Neural cell (in vitro differentiated cells): ENCODE measurements around the gene SFXN1. TPM values are rescaled to one million over a fixed set of nuclear protein-coding genes. Genes with fewer than 3 reads are reported as not detected.
"Not testable (repeated sequence)": the region's sequence is repeated elsewhere in the genome, so short reads cannot be mapped to it uniquely, and the experiment has no call there.

Source experiments
- H2AFZ ChIP-seq: fragments of 200-600, 300-800 bp; sonication (generic), shearing (Covaris generic); 2 replicates; pipeline ENCODE4 v1.6.0; 2014; ENCODE audit warnings: low read depth, mild to moderate bottlenecking, antibody characterized with exemption, low read length, moderate library complexity
- H3F3A ChIP-seq: fragments of 200-600 bp; shearing (Covaris generic); 2 replicates; pipeline ENCODE4 v1.6.1; 2016; ENCODE audit warnings: mild to moderate bottlenecking, moderate library complexity, mixed read lengths, antibody characterized with exemption, low read length; ENCODE audit not compliant: insufficient read depth, poor library complexity, severe bottlenecking
- H3K27ac ChIP-seq: fragments of 200-600, 300-800 bp; sonication (generic), shearing (Covaris generic); 2 replicates; pipeline ENCODE4 v1.5.1; 2014; ENCODE audit warnings: mild to moderate bottlenecking, low read length, moderate library complexity
- H3K27me3 ChIP-seq: fragments of 300-800, 200-600 bp; sonication (generic), shearing (Covaris generic); 2 replicates; pipeline ENCODE4 v1.6.0; 2014; ENCODE audit warnings: mild to moderate bottlenecking, low read depth, low read length, moderate library complexity; ENCODE audit not compliant: insufficient read depth
- H3K36me3 ChIP-seq: fragments of 300-800, 200-600 bp; sonication (generic), shearing (Covaris generic); 2 replicates; pipeline ENCODE4 v1.5.1; 2014; ENCODE audit warnings: mild to moderate bottlenecking, antibody characterized with exemption, low read length, moderate library complexity; ENCODE audit not compliant: insufficient read depth
- H3K4me2 ChIP-seq: fragments of 300-800, 200-600 bp; sonication (generic), shearing (Covaris generic); 2 replicates; pipeline ENCODE4 v1.6.0; 2014; ENCODE audit warnings: mild to moderate bottlenecking, low read length
- H3K4me3 ChIP-seq: fragments of 300-800, 200-600 bp; sonication (generic), shearing (Covaris generic); 2 replicates; pipeline ENCODE4 v1.5.1; 2014; ENCODE audit warnings: mild to moderate bottlenecking, low read length, moderate library complexity
- H3K79me2 ChIP-seq: fragments of 200-600 bp; shearing (Covaris generic); replicated peaks from 2 replicates; pipeline ENCODE4 v1.6.0; 2014; ENCODE audit warnings: mild to moderate bottlenecking, low read length, moderate library complexity; ENCODE audit not compliant: insufficient read depth
- H3K9ac ChIP-seq: fragments of 300-800, 200-600 bp; sonication (generic), shearing (Covaris generic); 2 replicates; pipeline ENCODE4 v1.6.1; 2016; ENCODE audit warnings: mild to moderate bottlenecking, low read length, mixed read lengths
- H3K9me2 ChIP-seq: fragments of 200-600 bp; shearing (Covaris generic); 2 replicates; pipeline ENCODE4 v1.6.1; 2016; ENCODE audit warnings: mild to moderate bottlenecking, low read length, mixed read lengths; ENCODE audit not compliant: insufficient read depth
- H3K9me3 ChIP-seq: fragments of 200-600, 300-800 bp; sonication (generic), shearing (Covaris generic); 2 replicates; pipeline ENCODE4 v1.6.1; 2016; ENCODE audit warnings: mild to moderate bottlenecking, mixed run types, low read length, moderate library complexity, mixed read lengths
- H4K20me1 ChIP-seq: fragments of 200-600 bp; shearing (Covaris generic); 2 replicates; pipeline ENCODE4 v1.6.1; 2016; ENCODE audit warnings: mild to moderate bottlenecking, mixed run types; ENCODE audit not compliant: insufficient read depth
- CTCF ChIP-seq: fragments of 450-650 bp; IDR thresholded peaks from 2 replicates; pipeline ENCODE4 v1.5.1; 2014; ENCODE audit warnings: antibody characterized with exemption, mild to moderate bottlenecking, moderate library complexity; ENCODE audit not compliant: poor library complexity, severe bottlenecking
- EP300 ChIP-seq: fragments of 450-650 bp; conservative IDR thresholded peaks from 2 replicates; pipeline ENCODE4 v1.6.1; 2014; ENCODE audit warnings: antibody characterized with exemption, mild to moderate bottlenecking, moderate library complexity; ENCODE audit not compliant: poor library complexity, severe bottlenecking
- EZH2 ChIP-seq: fragments of 200-600, 300-800 bp; shearing (Covaris generic), sonication (generic); IDR thresholded peaks from 2 replicates; pipeline ENCODE4 v1.6.1; 2014; ENCODE audit warnings: antibody characterized with exemption, low read length, borderline replicate concordance, mild to moderate bottlenecking; ENCODE audit not compliant: insufficient read depth, poor library complexity, severe bottlenecking
- MXI1 ChIP-seq: fragments of 450-650 bp; conservative IDR thresholded peaks from 2 replicates; pipeline ENCODE4 v1.6.1; 2014; ENCODE audit warnings: antibody characterized with exemption, mild to moderate bottlenecking; ENCODE audit not compliant: poor library complexity, severe bottlenecking
- POLR2AphosphoS5 ChIP-seq: IDR thresholded peaks from 2 replicates; pipeline ENCODE4 v1.6.1; 2012
- RAD21 ChIP-seq: fragments of 450-650 bp; conservative IDR thresholded peaks from 2 replicates; pipeline ENCODE4 v1.6.1; 2014; ENCODE audit warnings: antibody characterized with exemption, mild to moderate bottlenecking, moderate library complexity
- REST ChIP-seq: IDR thresholded peaks from 2 replicates; pipeline ENCODE4 v1.6.1; 2012; ENCODE audit warnings: borderline replicate concordance
- SMC3 ChIP-seq: fragments of 450-650 bp; conservative IDR thresholded peaks from 2 replicates; pipeline ENCODE4 v1.6.1; 2014; ENCODE audit warnings: antibody characterized with exemption, mild to moderate bottlenecking, moderate library complexity; ENCODE audit not compliant: poor library complexity
- TAF1 ChIP-seq: IDR thresholded peaks from 2 replicates; pipeline ENCODE4 v1.6.1; 2012; ENCODE audit warnings: low read depth
- polyA plus RNA-seq: library from polyadenylated mRNA; depleted of rRNA; stranded (reverse); fragments of >200 nt; gene quantifications from 2 replicates; pipeline ENCODE4 v1.2.3, GENCODE V29; 2014

The SFXN1 gene
- polyA plus RNA-seq, 1 donor from 2014 or later = 109 TPM

GRCh38 chr5:175501759-175502158, 23.4 kb downstream of the SFXN1 start:
- no peak overlapping the region for H2AFZ ChIP-seq
- no peaks in the 10 kb centered on the region for H3K36me3 ChIP-seq
- no peaks in the 10 kb centered on the region for H3K9me2 ChIP-seq
- H3K27ac ChIP-seq = no peak overlapping the region
- H3K9ac ChIP-seq = no peak overlapping the region
- peaks cover 6% of the 10 kb centered on the region for H3K79me2 ChIP-seq
- no peak overlapping the region for H3K4me2 ChIP-seq
- no peaks in the 10 kb centered on the region for H4K20me1 ChIP-seq
- TF ChIP-seq SMC3 (no peak), MXI1 (no peak), TAF1 (no peak), RAD21 (no peak), POLR2AphosphoS5 (no peak), EZH2 (no peak)
- no peaks in the 10 kb centered on the region for H3K27me3 ChIP-seq
- no peaks in the 10 kb centered on the region for H3F3A ChIP-seq
- H3K4me3 ChIP-seq = no peak overlapping the region
- no peaks in the 10 kb centered on the region for H3K9me3 ChIP-seq

- not testable (repeated sequence) for H3K27ac ChIP-seq, H3K79me2 ChIP-seq, H4K20me1 ChIP-seq, H3K4me3 ChIP-seq, H3K27me3 ChIP-seq, H3K9me2 ChIP-seq, H3K9me3 ChIP-seq, H2AFZ ChIP-seq, H3K36me3 ChIP-seq, H3K9ac ChIP-seq, H3K4me2 ChIP-seq, H3F3A ChIP-seq
Observed at GRCh38 chr5:175507671-175508070, 29.3 kb downstream of the SFXN1 start.

- H3K9me3 ChIP-seq = no peaks in the 10 kb centered on the region
- H3K4me2 ChIP-seq = no peak overlapping the region
- H3K9me2 ChIP-seq = no peaks in the 10 kb centered on the region
- no peak overlapping the region for H3K27ac ChIP-seq
- H3K9ac ChIP-seq = no peak overlapping the region
- no peaks in the 10 kb centered on the region for H3K79me2 ChIP-seq
- H3K27me3 ChIP-seq = no peaks in the 10 kb centered on the region
- no peak overlapping the region for H2AFZ ChIP-seq
- no peak for TF ChIP-seq EP300
- TF ChIP-seq EZH2 = no peak
- no peak for TF ChIP-seq CTCF
- no peak for TF ChIP-seq POLR2AphosphoS5
- no peak for TF ChIP-seq SMC3
- TF ChIP-seq REST = no peak
- TF ChIP-seq RAD21 = no peak
- no peak for TF ChIP-seq TAF1
- no peak for TF ChIP-seq MXI1
- no peak overlapping the region for H3K4me3 ChIP-seq
- no peaks in the 10 kb centered on the region for H3F3A ChIP-seq
- no peaks in the 10 kb centered on the region for H4K20me1 ChIP-seq
- H3K36me3 ChIP-seq = peaks cover 6% of the 10 kb centered on the region
Observed at GRCh38 chr5:175508896-175509295, 30.5 kb downstream of the SFXN1 start.
